ENCODE data around the gene TTC32.
"Not testable (repeated sequence)": the region's sequence is repeated elsewhere in the genome, so short reads cannot be mapped to it uniquely, and the experiment has no call there.

Gene TTC32

DNA sequence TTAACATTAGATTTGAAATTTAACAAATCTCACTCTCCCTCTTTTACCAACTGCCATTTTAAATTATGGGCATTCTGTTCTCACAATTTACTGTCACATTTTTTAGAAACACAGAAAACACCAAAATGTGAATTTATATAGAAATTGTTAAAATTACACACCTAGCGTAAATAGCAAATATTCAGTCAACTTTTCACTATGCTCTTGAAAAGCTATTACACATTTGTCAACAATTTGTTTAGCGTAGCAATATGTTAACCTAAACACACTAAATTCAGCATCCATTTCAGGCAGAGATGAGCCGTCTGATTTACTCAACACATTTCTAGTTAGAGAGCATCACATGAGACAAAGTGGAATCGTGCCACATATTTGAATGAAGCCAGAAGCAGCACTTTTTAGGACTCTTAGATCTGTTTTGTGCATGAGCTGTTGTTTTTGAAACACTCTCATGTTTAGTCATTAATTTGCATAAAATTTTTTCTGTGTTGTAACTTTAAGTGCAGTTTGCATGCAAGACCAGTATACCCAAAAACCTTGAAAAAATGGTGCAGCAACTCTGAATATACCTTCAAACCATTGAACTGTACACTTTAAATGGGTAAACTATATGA lies 8.2 kb downstream of the TTC32 start:
- H3K27me3 Mint-ChIP-seq (ENCODE audit: low read depth, poor library complexity): peaks cover 2% of the 10 kb centered on the region
- H3K4me3 Mint-ChIP-seq: no peak overlapping the region
- peaks cover 10% of the 10 kb centered on the region for H3K36me3 Mint-ChIP-seq (ENCODE audit: low read depth)
- H3K27ac Mint-ChIP-seq: no peak overlapping the region
- H3K9me3 Mint-ChIP-seq: no peaks in the 10 kb centered on the region
- DNase-seq: no peak
- peaks cover 67% of the 10 kb centered on the region for H3K4me1 Mint-ChIP-seq
- TF ChIP-seq, protein P1, sequence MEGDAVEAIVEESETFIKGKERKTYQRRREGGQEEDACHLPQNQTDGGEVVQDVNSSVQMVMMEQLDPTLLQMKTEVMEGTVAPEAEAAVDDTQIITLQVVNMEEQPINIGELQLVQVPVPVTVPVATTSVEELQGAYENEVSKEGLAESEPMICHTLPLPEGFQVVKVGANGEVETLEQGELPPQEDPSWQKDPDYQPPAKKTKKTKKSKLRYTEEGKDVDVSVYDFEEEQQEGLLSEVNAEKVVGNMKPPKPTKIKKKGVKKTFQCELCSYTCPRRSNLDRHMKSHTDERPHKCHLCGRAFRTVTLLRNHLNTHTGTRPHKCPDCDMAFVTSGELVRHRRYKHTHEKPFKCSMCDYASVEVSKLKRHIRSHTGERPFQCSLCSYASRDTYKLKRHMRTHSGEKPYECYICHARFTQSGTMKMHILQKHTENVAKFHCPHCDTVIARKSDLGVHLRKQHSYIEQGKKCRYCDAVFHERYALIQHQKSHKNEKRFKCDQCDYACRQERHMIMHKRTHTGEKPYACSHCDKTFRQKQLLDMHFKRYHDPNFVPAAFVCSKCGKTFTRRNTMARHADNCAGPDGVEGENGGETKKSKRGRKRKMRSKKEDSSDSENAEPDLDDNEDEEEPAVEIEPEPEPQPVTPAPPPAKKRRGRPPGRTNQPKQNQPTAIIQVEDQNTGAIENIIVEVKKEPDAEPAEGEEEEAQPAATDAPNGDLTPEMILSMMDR (IDR thresholded peaks at IDR 0.05): no peak

DNA sequence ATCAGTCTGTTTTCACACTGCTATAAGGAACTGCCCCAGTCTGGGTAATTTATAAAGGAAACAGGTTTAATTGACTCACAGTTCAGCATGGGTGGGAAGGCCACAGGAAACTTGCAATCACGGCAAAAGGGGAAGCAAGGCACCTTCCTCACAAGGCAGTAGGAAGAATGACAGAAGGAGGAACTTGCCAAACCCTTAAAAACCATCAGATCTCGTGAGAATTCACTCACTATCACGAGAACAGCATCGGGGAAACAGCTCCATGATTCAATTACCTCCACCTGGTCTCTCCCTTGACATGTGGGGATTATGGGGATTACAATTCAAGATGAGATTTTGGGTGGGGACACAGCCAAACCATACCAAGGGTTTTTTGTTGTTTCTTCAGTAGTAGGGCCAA lies 9.8 kb downstream of the TTC32 start:
- Mint-ChIP-seq H3K36me3 (ENCODE audit: low read depth) (peaks cover 10% of the 10 kb centered on the region), H3K4me1 (peaks cover 69% of the 10 kb centered on the region)
- H3K4me3 Mint-ChIP-seq; H3K27ac Mint-ChIP-seq; H3K27me3 Mint-ChIP-seq (ENCODE audit: low read depth, poor library complexity); DNase-seq; H3K9me3 Mint-ChIP-seq: not testable (repeated sequence)

DNA sequence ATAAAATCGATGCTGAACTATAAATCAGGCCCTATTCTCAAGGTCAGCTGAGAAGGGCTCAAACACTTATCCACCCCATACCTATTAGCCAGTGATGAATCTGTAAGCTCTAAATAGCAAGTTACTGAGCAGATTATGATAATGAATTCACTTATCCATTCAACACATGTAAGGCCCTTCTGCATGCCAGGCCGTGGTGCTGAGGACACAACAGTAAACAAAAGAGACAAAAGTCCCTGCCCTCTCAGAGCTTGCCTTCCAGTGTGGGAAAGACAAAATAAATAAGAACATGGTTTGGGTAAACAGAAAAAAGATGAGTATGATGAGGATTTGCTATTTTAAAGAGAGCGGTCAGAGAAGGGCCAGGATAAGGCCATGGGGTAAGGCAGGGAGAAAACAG lies 11.7 kb downstream of the TTC32 start:
- Mint-ChIP-seq H3K27me3 (ENCODE audit: low read depth, poor library complexity) (peaks cover 3% of the 10 kb centered on the region), H3K27ac (no peak overlapping the region), H3K4me1 (peaks cover 61% of the 10 kb centered on the region), H3K9me3 (no peaks in the 10 kb centered on the region), H3K4me3 (no peak overlapping the region), H3K36me3 (ENCODE audit: low read depth) (peaks cover 10% of the 10 kb centered on the region)
- TF ChIP-seq, protein P1 (IDR thresholded peaks at IDR 0.05): no peak
- no peak for DNase-seq

DNA sequence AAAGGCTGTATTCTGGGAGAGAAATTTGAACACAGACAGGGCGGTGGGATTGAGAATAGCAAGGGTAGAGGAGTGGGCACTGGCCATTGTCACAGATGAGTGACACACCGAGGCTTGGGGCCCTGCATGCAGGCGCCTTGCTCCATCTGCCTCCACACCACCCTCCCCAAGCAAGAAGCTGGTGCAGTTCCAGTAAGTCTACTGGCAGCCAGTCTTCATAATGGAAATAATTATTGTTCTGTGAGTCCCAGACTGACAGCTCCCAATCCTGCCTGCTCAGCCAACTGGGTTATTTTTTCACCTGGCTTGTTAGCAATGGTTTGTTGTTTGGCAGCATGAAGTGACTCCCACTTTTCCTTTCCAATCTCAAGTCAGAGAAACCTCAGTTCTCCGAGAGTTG lies 13.0 kb downstream of the TTC32 start:
- DNase-seq: no peak
- H3K4me3 Mint-ChIP-seq: no peak overlapping the region
- peaks cover 6% of the 10 kb centered on the region for H3K36me3 Mint-ChIP-seq (ENCODE audit: low read depth)
- H3K4me1 Mint-ChIP-seq: peaks cover 51% of the 10 kb centered on the region
- TF ChIP-seq, protein P1 (IDR thresholded peaks at IDR 0.05): no peak
- no peak overlapping the region for H3K27ac Mint-ChIP-seq
- peaks cover 11% of the 10 kb centered on the region for H3K27me3 Mint-ChIP-seq (ENCODE audit: low read depth, poor library complexity)
- H3K9me3 Mint-ChIP-seq: no peaks in the 10 kb centered on the region

DNA sequence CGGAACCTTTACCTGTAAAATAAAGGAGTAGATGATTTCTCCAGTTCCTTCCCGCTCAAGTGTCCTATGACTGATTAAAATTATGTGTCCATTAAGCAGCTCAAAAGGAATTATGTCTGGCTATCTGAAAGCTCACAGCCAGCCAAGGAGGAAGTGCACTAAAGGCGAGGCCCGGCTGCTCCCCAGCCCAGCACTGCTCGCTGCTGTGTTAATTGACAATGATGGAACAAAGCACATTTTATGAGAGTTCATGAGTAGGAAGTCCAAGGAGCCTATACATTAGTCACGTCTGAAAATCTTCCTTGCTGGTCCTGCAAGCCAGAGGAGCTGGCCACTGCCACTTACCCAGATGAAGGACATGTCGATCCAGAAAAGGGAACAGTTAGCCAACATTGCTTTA lies 14.3 kb downstream of the TTC32 start:
- H3K4me1 Mint-ChIP-seq: peaks cover 47% of the 10 kb centered on the region

DNA sequence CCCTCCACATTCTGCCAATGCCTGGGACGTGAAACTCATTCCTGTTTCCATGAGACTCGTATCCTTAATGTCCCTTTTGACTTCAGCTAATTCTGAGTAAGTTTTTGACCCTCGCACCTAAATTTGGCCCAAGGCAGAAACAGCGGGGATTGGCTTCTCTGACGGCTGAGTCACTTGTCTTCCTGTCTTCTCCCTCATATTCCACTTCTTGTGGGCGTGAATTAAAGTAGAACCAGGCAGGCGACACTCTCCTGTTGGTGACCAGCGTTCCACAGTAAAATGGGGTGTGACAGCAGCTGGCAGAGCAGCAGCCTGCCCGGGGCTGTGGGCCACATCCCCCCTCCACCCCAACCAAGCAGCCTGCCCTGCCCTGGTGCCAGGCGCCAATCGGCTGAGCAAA lies 15.5 kb downstream of the TTC32 start:
- H3K36me3 Mint-ChIP-seq (ENCODE audit: low read depth): no peaks in the 10 kb centered on the region
- peaks cover 20% of the 10 kb centered on the region for H3K27me3 Mint-ChIP-seq (ENCODE audit: low read depth, poor library complexity)
- H3K27ac Mint-ChIP-seq: no peak overlapping the region
- H3K4me1 Mint-ChIP-seq: peaks cover 43% of the 10 kb centered on the region
- no peaks in the 10 kb centered on the region for H3K9me3 Mint-ChIP-seq
- DNase-seq: no peak
- TF ChIP-seq, protein P1 (IDR thresholded peaks at IDR 0.05): no peak
- no peak overlapping the region for H3K4me3 Mint-ChIP-seq

More for the DNA sequence above, 14.3 kb downstream of the TTC32 start:
- no peaks in the 10 kb centered on the region for H3K36me3 Mint-ChIP-seq (ENCODE audit: low read depth)
- no peak overlapping the region for H3K4me3 Mint-ChIP-seq
- DNase-seq: no peak
- no peaks in the 10 kb centered on the region for H3K9me3 Mint-ChIP-seq
- H3K27ac Mint-ChIP-seq: no peak overlapping the region
- H3K27me3 Mint-ChIP-seq (ENCODE audit: low read depth, poor library complexity): peaks cover 14% of the 10 kb centered on the region
- TF ChIP-seq, protein P1 (IDR thresholded peaks at IDR 0.05): no peak
